ENCODE results near the gene SPATA31D3. TPM values are rescaled to one million over a fixed set of nuclear protein-coding genes. Genes with fewer than 3 reads are reported as not detected.
"Not testable (repeated sequence)": the region's sequence is repeated elsewhere in the genome, so short reads cannot be mapped to it uniquely, and the experiment has no call there.

Gene SPATA31D3
- total and polyA plus RNA-seq, 2 donors (not counting 1 experiment from before 2014, with no cell fraction given), result not detected

DNA sequence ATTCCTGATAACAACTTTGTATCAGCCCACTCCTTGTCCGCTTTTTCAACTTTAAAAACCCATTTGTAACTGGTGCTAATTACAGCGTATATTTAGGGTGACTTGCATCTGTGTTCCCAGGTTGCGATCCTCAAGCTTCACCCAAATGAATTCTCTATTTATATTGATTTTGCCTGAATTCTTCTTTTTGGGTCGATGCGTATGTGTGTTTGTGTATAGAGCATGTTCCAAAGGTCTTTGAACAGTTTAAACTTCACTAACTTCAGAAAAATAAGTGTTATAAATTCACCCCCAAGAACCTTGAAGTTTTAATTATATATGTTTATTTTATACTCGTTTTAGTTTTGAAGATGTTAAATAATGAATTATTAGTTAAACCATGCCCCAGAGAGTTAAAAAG is 31.2 kb upstream of the SPATA31D3 start:
- ATAC-seq (ENCODE audit: low read depth), result no peak
- intact Hi-C loops (cut with micrococcal nuclease), result no loop called here
- no peaks in the 10 kb centered on the region for H3K36me3 ChIP-seq (replicated peaks in 1 of 2; ENCODE audit: control extremely low read depth in 1 of 2, control insufficient read depth in 1 of 2, extremely low read depth in 1 of 2, insufficient read depth in 2 of 2, low read length in 1 of 2)
- Mint-ChIP-seq H3K27me3 (peaks cover 8% of the 10 kb centered on the region), H3K27ac (no peak overlapping the region), H3K4me1 (no peaks in the 10 kb centered on the region), H3K9me3 (ENCODE audit: insufficient read depth) (no peaks in the 10 kb centered on the region), H3K4me3 (no peak overlapping the region)
- no peak overlapping the region for H3K4me2 ChIP-seq (replicated peaks; ENCODE audit: low read depth, low read length, poor library complexity, severe bottlenecking)
- H3K9ac ChIP-seq (ENCODE audit: low read length), result no peak overlapping the region
- no CpG with 5 or more reads among the region's 6 CpGs for WGBS (ENCODE audit: insufficient coverage)
- ChIA-PET CTCF (no interaction called here), POLR2A (no interaction called here)
- H2AFZ ChIP-seq (ENCODE audit: insufficient read depth, low read depth, low read length, poor library complexity, severe bottlenecking), result no peak overlapping the region
- peaks cover 0 to 3% (median 0%) of the 10 kb centered on the region in 4 experiments for H3K27me3 ChIP-seq (replicated peaks in 1 of 4; ENCODE audit: control extremely low read depth in 1 of 4, control insufficient read depth in 3 of 4, insufficient read depth in 4 of 4, low read length in 3 of 4)
- no peaks in the 10 kb centered on the region for H3K79me2 ChIP-seq (ENCODE audit: control insufficient read depth, insufficient read depth, low read length)
- no peaks in the 10 kb centered on the region for H3K4me1 ChIP-seq (ENCODE audit: control insufficient read depth in 2 of 2, insufficient read depth in 2 of 2, low read length in 2 of 2)
- DNase-seq, result no peak
- no peak for TF ChIP-seq EZH2 (IDR thresholded peaks at IDR 0.05; ENCODE audit: borderline replicate concordance, insufficient read depth, low read depth, low read length, poor library complexity, severe bottlenecking)
- TF ChIP-seq, protein P1, sequence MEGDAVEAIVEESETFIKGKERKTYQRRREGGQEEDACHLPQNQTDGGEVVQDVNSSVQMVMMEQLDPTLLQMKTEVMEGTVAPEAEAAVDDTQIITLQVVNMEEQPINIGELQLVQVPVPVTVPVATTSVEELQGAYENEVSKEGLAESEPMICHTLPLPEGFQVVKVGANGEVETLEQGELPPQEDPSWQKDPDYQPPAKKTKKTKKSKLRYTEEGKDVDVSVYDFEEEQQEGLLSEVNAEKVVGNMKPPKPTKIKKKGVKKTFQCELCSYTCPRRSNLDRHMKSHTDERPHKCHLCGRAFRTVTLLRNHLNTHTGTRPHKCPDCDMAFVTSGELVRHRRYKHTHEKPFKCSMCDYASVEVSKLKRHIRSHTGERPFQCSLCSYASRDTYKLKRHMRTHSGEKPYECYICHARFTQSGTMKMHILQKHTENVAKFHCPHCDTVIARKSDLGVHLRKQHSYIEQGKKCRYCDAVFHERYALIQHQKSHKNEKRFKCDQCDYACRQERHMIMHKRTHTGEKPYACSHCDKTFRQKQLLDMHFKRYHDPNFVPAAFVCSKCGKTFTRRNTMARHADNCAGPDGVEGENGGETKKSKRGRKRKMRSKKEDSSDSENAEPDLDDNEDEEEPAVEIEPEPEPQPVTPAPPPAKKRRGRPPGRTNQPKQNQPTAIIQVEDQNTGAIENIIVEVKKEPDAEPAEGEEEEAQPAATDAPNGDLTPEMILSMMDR (IDR thresholded peaks at IDR 0.05), result no peak
- H4K20me1 ChIP-seq (ENCODE audit: control insufficient read depth, insufficient read depth, low read length, poor library complexity, severe bottlenecking), result no peaks in the 10 kb centered on the region
- no peaks in the 10 kb centered on the region for H3K9me3 ChIP-seq (ENCODE audit: control extremely low read depth in 1 of 3, control insufficient read depth in 2 of 3, insufficient read depth in 1 of 3, low read length in 2 of 3)
- no peak overlapping the region for H3K4me3 ChIP-seq (ENCODE audit: control extremely low read depth in 1 of 5, extremely low read depth in 1 of 5, insufficient read depth in 1 of 5, low read depth in 2 of 5, low read length in 4 of 5)
- no peak overlapping the region for H3K27ac ChIP-seq (ENCODE audit: low read length in 2 of 2)

DNA sequence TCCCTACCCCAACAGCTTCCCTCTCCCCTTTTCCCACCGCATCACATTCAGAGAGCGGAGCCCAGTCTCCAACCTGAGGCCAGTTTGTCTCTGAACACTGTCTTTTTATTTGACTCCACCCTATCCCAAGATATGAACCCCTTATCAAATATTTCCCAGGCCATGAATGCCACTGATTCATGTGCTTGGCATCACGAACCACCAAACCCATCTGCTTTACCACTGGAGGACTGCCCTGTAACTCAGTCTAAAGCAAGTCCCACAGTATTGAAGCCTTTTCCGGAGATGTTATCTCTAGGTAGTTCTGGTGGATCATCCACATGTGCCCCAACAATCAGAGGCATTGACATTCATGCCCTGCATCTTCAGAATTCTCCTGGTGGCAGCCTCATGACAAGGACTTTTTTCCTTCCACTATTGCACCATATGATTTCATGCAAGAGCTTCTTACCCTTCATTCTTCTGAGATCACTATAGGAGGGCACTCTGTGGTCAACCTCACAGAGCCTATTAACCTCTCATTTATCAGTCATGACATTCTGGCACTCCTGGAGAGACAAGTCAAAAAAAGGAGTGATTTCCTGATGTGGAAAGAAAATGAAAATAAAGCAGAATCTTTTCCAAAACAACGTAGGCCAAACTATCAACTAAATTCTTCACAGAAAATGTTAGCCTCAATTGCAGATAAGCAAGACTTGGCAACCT is 27.3 kb upstream of the SPATA31D3 start:
- no peak overlapping the region for H3K27ac Mint-ChIP-seq

DNA sequence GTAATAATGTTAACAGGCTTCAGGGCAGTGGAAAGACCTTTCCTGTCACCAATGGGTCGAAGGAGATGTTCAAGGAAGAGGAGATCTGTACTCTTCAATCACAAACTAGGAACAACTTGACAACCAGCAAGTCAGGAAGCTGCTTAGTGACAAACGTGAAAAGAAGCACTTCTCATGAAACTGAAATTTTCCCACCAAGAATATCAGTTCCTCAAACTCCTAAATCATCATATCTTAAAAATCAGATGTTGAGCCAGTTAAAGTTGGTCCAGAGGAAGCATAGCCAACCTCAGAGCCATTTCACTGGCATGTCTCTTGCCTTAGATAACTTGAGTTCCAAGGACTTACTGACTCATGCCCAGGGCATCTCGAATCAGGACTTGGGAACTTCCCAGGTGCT is 24.8 kb upstream of the SPATA31D3 start:
- H3K27ac ChIP-seq (ENCODE audit: low read length in 2 of 2); CTCF ChIA-PET; ATAC-seq (ENCODE audit: low read depth); H3K27me3 Mint-ChIP-seq; H3K79me2 ChIP-seq (ENCODE audit: control insufficient read depth, insufficient read depth, low read length); POLR2A ChIA-PET; H3K4me1 Mint-ChIP-seq; H3K4me3 ChIP-seq (ENCODE audit: control extremely low read depth in 1 of 5, extremely low read depth in 1 of 5, insufficient read depth in 1 of 5, low read depth in 2 of 5, low read length in 4 of 5); H3K36me3 ChIP-seq (replicated peaks in 1 of 2; ENCODE audit: control extremely low read depth in 1 of 2, control insufficient read depth in 1 of 2, extremely low read depth in 1 of 2, insufficient read depth in 2 of 2, low read length in 1 of 2); H3K27me3 ChIP-seq (replicated peaks in 1 of 4; ENCODE audit: control extremely low read depth in 1 of 4, control insufficient read depth in 3 of 4, insufficient read depth in 4 of 4, low read length in 3 of 4); H3K9me3 ChIP-seq (ENCODE audit: control extremely low read depth in 1 of 3, control insufficient read depth in 2 of 3, insufficient read depth in 1 of 3, low read length in 2 of 3); H2AFZ ChIP-seq (ENCODE audit: insufficient read depth, low read depth, low read length, poor library complexity, severe bottlenecking); H3K9me3 Mint-ChIP-seq (ENCODE audit: insufficient read depth); H4K20me1 ChIP-seq (ENCODE audit: control insufficient read depth, insufficient read depth, low read length, poor library complexity, severe bottlenecking); H3K9ac ChIP-seq (ENCODE audit: low read length); H3K4me3 Mint-ChIP-seq; H3K4me1 ChIP-seq (ENCODE audit: control insufficient read depth in 2 of 2, insufficient read depth in 2 of 2, low read length in 2 of 2); H3K4me2 ChIP-seq (replicated peaks; ENCODE audit: low read depth, low read length, poor library complexity, severe bottlenecking); H3K27ac Mint-ChIP-seq; DNase-seq; intact Hi-C loops (cut with micrococcal nuclease): not testable (repeated sequence)
- no CpG with 5 or more reads among the region's 3 CpGs for WGBS (ENCODE audit: insufficient coverage)

More for the DNA sequence above, 27.3 kb upstream of the SPATA31D3 start:
- H3K4me1 ChIP-seq (ENCODE audit: control insufficient read depth in 2 of 2, insufficient read depth in 2 of 2, low read length in 2 of 2), result no peaks in the 10 kb centered on the region
- ChIA-PET POLR2A (no interaction called here), CTCF (no interaction called here)
- ATAC-seq (ENCODE audit: low read depth) (no peak), DNase-seq (no peak)
- WGBS (ENCODE audit: insufficient coverage), result 93% methylated on average over 4 of the region's 5 CpGs
- peaks cover 0 to 3% (median 0%) of the 10 kb centered on the region in 4 experiments for H3K27me3 ChIP-seq (replicated peaks in 1 of 4; ENCODE audit: control extremely low read depth in 1 of 4, control insufficient read depth in 3 of 4, insufficient read depth in 4 of 4, low read length in 3 of 4)
- no peak overlapping the region for H3K27ac ChIP-seq (ENCODE audit: low read length in 2 of 2)
- no peaks in the 10 kb centered on the region for H3K36me3 ChIP-seq (replicated peaks in 1 of 2; ENCODE audit: control extremely low read depth in 1 of 2, control insufficient read depth in 1 of 2, extremely low read depth in 1 of 2, insufficient read depth in 2 of 2, low read length in 1 of 2)
- no peaks in the 10 kb centered on the region for H4K20me1 ChIP-seq (ENCODE audit: control insufficient read depth, insufficient read depth, low read length, poor library complexity, severe bottlenecking)
- no peaks in the 10 kb centered on the region for H3K79me2 ChIP-seq (ENCODE audit: control insufficient read depth, insufficient read depth, low read length)
- intact Hi-C loops (cut with micrococcal nuclease), result no loop called here
- H3K9me3 ChIP-seq (ENCODE audit: control extremely low read depth in 1 of 3, control insufficient read depth in 2 of 3, insufficient read depth in 1 of 3, low read length in 2 of 3), result no peaks in the 10 kb centered on the region
- no peak overlapping the region for H3K4me3 ChIP-seq (ENCODE audit: control extremely low read depth in 1 of 5, extremely low read depth in 1 of 5, insufficient read depth in 1 of 5, low read depth in 2 of 5, low read length in 4 of 5)
- H3K4me2 ChIP-seq (replicated peaks; ENCODE audit: low read depth, low read length, poor library complexity, severe bottlenecking), result no peak overlapping the region
- no peak overlapping the region for H2AFZ ChIP-seq (ENCODE audit: insufficient read depth, low read depth, low read length, poor library complexity, severe bottlenecking)
- Mint-ChIP-seq H3K4me3 (no peak overlapping the region), H3K27me3 (peaks cover 8% of the 10 kb centered on the region), H3K9me3 (ENCODE audit: insufficient read depth) (no peaks in the 10 kb centered on the region), H3K4me1 (no peaks in the 10 kb centered on the region)
- no peak overlapping the region for H3K9ac ChIP-seq (ENCODE audit: low read length)
- TF ChIP-seq, protein P1 (IDR thresholded peaks at IDR 0.05), result no peak
- no peak for TF ChIP-seq EZH2 (IDR thresholded peaks at IDR 0.05; ENCODE audit: borderline replicate concordance, insufficient read depth, low read depth, low read length, poor library complexity, severe bottlenecking)

Data from B cell (primary cell).